Esophagus muscularis mucosa (tissue), 4 donors: Measurements from ENCODE around the gene GOLGA8O. TPM values are rescaled to one million over a fixed set of nuclear protein-coding genes. Genes with fewer than 3 reads are reported as not detected.
A peak's percentile ranks its signal among the peaks of the same experiment; 100 is the strongest.
"Not testable (repeated sequence)": the region's sequence is repeated elsewhere in the genome, so short reads cannot be mapped to it uniquely, and the experiment has no call there.

Experiments used
- DNase-seq: peaks from one replicate; pipeline ENCODE4 v3.0.0-alpha.2; 2017; ENCODE audit errors: extremely low spot score
- H3K27ac ChIP-seq, 4 donors: fragments of 200-600 bp; sonication (generic); replicated peaks in 1 of 4; 1 replicate in 3 of 4; 2 replicates in 1 of 4; pipeline ENCODE4 v1.5.1; 2016 to 2019; ENCODE audit warnings: mild to moderate bottlenecking in 1 of 4
- H3K27me3 ChIP-seq, 4 donors: fragments of 200-600 bp; sonication (generic); one replicate each; pipeline versions ENCODE4 v1.5.1 to v1.6.0; 2016 to 2019
- H3K36me3 ChIP-seq, 4 donors: fragments of 200-600 bp; sonication (generic); one replicate each; pipeline ENCODE4 v1.5.1; 2016 to 2019
- H3K4me1 ChIP-seq, 4 donors: fragments of 200-600 bp; sonication (generic); one replicate each; pipeline ENCODE4 v1.5.1; 2016 to 2019
- H3K4me3 ChIP-seq, 4 donors: fragments of 200-600 bp; sonication (generic); 1 replicate in 2 of 4; 2 replicates in 2 of 4; pipeline ENCODE4 v1.5.1; 2016 to 2019; ENCODE audit warnings: mild to moderate bottlenecking in 4 of 4, moderate library complexity in 1 of 4
- H3K9me3 ChIP-seq, 4 donors: fragments of 200-600 bp; sonication (generic); 1 replicate in 3 of 4; 2 replicates in 1 of 4; pipeline ENCODE4 v1.5.1; 2016 to 2019
- CTCF ChIP-seq, 3 experiments: fragments of 200-600 bp in 2 of 3; fragments of 450-650 bp in 1 of 3; sonication (generic) in 2 of 3; IDR thresholded peaks; one replicate each; pipeline ENCODE4 v1.5.1; 2017 to 2019; ENCODE audit warnings: antibody characterized with exemption in 3 of 3, mild to moderate bottlenecking in 2 of 3, moderate library complexity in 1 of 3
- WGBS: methylation state at CpG from one replicate; pipeline ENCODE4 v1.1.5; 2018; 5-methylcytosine and 5-hydroxymethylcytosine counted together
- intact Hi-C: fragments of 100-400 bp; cut with DNase I; formaldehyde crosslinking; loops from one replicate; pipeline ENCODE4 v1.15.1; 2023
- small RNA-seq, 3 donors: library from RNA; depleted of rRNA; stranded (forward); fragments of <200 nt; gene quantifications; one replicate each; pipeline ENCODE3, GENCODE V24; 2016
- total RNA-seq, 4 donors: library from RNA; depleted of rRNA; stranded (reverse); fragments of >200 nt; gene quantifications; one replicate each; pipeline versions ENCODE4 v1.1.0 to v1.2.1, GENCODE V29; 2016

Gene GOLGA8O
- total RNA-seq, 4 donors from 2014 or later, result 0.33 to 0.39 TPM; not detected in 2

GRCh38 chr15:32407903-32408302, 47.5 kb downstream of the GOLGA8O start:
- intact Hi-C loops, H3K9me3 ChIP-seq, H3K27me3 ChIP-seq, H3K27ac ChIP-seq, H3K4me3 ChIP-seq, DNase-seq, H3K4me1 ChIP-seq, H3K36me3 ChIP-seq: not testable (repeated sequence)
- peak in 2 of 3 experiments; percentile 30 to 34 for TF ChIP-seq CTCF (IDR thresholded peaks at IDR 0.05)
- 5% methylated on average over 2 of the region's 3 CpGs for WGBS

DNA sequence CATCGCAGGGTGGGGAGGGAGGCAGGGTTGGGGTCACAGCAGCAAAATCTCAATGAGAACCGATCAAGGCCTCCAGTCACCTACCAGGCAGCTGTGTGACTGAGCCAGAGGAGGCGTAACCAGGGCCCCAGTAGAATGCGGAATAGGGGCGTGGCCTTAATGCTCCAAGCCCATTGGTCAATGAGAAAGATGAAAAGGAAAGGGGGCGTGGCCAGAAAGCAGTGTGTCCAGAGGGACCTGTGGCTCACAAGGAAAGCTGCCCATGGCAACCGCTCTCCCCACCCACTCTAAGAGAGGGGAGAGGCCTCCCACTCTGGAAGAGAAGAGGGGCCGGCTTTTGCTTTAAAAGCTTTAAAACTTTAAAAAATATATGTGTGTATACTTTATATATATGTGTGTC, 52.2 kb downstream of the GOLGA8O start, which contains the start of gene GOLGA8K:
Gene GOLGA8K (minus strand): TSS at position 101 of the 400 bp plus-strand sequence. CDS start 98 bp downstream, at position 3.
- DNase-seq, H3K9me3 ChIP-seq, H3K4me3 ChIP-seq, H3K4me1 ChIP-seq, H3K36me3 ChIP-seq, H3K27ac ChIP-seq, H3K27me3 ChIP-seq, intact Hi-C loops: not testable (repeated sequence)
- no CpG with 5 or more reads among the region's 8 CpGs for WGBS

DNA sequence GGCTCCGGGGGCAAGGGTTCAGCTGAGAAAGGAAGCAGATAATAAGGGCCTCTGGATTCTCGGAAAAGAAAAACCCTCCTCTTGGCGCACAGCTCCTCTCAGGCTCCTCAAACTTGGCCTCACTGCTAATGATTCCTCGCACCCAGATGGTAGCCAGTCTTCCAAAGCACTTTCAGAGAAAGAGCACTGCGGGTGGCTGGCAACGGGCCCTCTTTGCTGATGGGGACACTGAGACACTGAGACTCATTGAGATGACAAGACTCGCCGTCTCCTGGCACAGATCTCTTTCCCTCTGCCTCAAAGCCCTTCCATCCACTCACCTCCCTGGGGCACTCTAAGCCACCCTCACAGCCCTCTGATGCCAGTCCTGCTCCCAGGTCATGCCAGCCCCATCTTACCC, 58.9 kb downstream of the GOLGA8O start:
- H3K4me3 ChIP-seq, H3K27me3 ChIP-seq, H3K4me1 ChIP-seq, DNase-seq, H3K27ac ChIP-seq, H3K36me3 ChIP-seq, intact Hi-C loops, H3K9me3 ChIP-seq: not testable (repeated sequence)
- WGBS, result no CpG with 5 or more reads among the region's 8 CpGs

Small RNA genes lying within 50 kb of the gene (small RNA-seq; reads per million reads assigned to genes)
- gene AC135983.5, result 0 reads per million in 3 donors
- 0 reads per million in 3 donors for gene RF00096
- gene RN7SL539P, result 0 reads per million in 3 donors

Other genes with a start within 250 kb of the GOLGA8O start
- under 1 TPM in 1 of 4 donors, not detected in 3; 0.26 TPM for gene GOLGA8K, start 52.3 kb downstream of the GOLGA8O start, total RNA-seq
- gene GOLGA8N, start 137.8 kb upstream of the GOLGA8O start, total RNA-seq, result 1 to 10 TPM; 5.0 to 7.9 (median 6.1) TPM
- gene ARHGAP11A, start 159.9 kb upstream of the GOLGA8O start, total RNA-seq, result 1 to 10 TPM in 1 of 4 donors, under 1 TPM in 3; 0.78 to 1.3 (median 0.91) TPM
- 1 to 10 TPM; 1.2 to 6.6 (median 2.9) TPM for gene SCG5, start 186.1 kb upstream of the GOLGA8O start, total RNA-seq